ENCODE results near the gene BTBD17.

DNA sequence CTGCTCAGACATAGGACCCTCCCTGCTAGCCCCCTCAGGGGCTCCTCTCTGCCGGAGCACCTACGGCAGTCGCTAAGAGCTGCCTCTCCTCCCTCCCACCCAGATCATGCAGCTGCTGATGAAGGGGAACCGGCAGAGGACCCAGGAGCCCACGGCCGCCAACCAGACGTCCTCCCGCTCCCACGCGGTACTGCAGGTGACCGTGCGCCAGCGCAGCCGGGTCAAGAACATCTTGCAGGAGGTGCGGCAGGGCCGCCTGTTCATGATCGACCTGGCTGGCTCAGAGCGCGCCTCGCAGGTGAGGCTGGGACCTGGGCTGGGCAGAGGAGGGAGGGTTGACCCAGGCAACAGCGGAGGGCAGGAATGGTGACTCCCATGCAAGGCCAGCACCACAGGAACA is 17.0 kb downstream of the BTBD17 start:
- TF ChIP-seq CTCF (conservative IDR thresholded peaks at IDR 0.05 in 1 of 2, IDR thresholded peaks at IDR 0.05 in 1 of 2; ENCODE audit: extremely low read depth in 1 of 2, insufficient read depth in 1 of 2, low read depth in 1 of 2, low read length in 2 of 2) (no peak), EZH2 (IDR thresholded peaks at IDR 0.05; ENCODE audit: borderline replicate concordance, low read length) (no peak)
